ENCODE results near the gene LDLRAD3.
"Not testable (repeated sequence)": the region's sequence is repeated elsewhere in the genome, so short reads cannot be mapped to it uniquely, and the experiment has no call there.

Gene LDLRAD3

GRCh38 chr11:36164506-36165250 is 220.8 kb downstream of the LDLRAD3 start:
- no peak for DNase-seq (ENCODE audit: low read depth)

- DNase-seq (ENCODE audit: low read depth), result no peak
These were observed 221.9 kb downstream of the LDLRAD3 start for GRCh38 chr11:36165621-36166397.

GRCh38 chr11:36167073-36167472 is 223.2 kb downstream of the LDLRAD3 start:
- no peak for DNase-seq (ENCODE audit: low read depth)

- no peak for DNase-seq (ENCODE audit: low read depth)
These were observed 223.9 kb downstream of the LDLRAD3 start for GRCh38 chr11:36167729-36168128.

- no peak for DNase-seq (ENCODE audit: low read depth)
These were observed 234.0 kb downstream of the LDLRAD3 start for GRCh38 chr11:36177836-36178235.

- no peak for DNase-seq (ENCODE audit: low read depth)
These were observed 242.7 kb downstream of the LDLRAD3 start for GRCh38 chr11:36186340-36187175.

GRCh38 chr11:36187622-36188021 is 243.8 kb downstream of the LDLRAD3 start:
- DNase-seq (ENCODE audit: low read depth), result no peak

- not testable (repeated sequence) for DNase-seq (ENCODE audit: low read depth)
These were observed 245.9 kb downstream of the LDLRAD3 start for GRCh38 chr11:36189735-36190134.

GRCh38 chr11:36191941-36192340 is 248.1 kb downstream of the LDLRAD3 start:
- no peak for DNase-seq (ENCODE audit: low read depth)

- DNase-seq (ENCODE audit: low read depth), result no peak
These were observed 248.8 kb downstream of the LDLRAD3 start for GRCh38 chr11:36192425-36193289.

GRCh38 chr11:36193290-36193619 is 249.4 kb downstream of the LDLRAD3 start:
- DNase-seq (ENCODE audit: low read depth), result no peak

- DNase-seq (ENCODE audit: low read depth), result no peak
These were observed 249.9 kb downstream of the LDLRAD3 start for GRCh38 chr11:36193721-36194120.

GRCh38 chr11:36195496-36196354 is 251.9 kb downstream of the LDLRAD3 start:
- no peak for DNase-seq (ENCODE audit: low read depth)

GRCh38 chr11:36196411-36196998 is 252.6 kb downstream of the LDLRAD3 start:
- no peak for DNase-seq (ENCODE audit: low read depth)

GRCh38 chr11:36201411-36201810 is 257.5 kb downstream of the LDLRAD3 start:
- no peak for DNase-seq (ENCODE audit: low read depth)

- no peak for DNase-seq (ENCODE audit: low read depth)
These were observed 261.7 kb downstream of the LDLRAD3 start for GRCh38 chr11:36205536-36205935.

- DNase-seq (ENCODE audit: low read depth), result no peak
These were observed 266.7 kb downstream of the LDLRAD3 start for GRCh38 chr11:36210529-36210928.

GRCh38 chr11:36211761-36212430 is 268.0 kb downstream of the LDLRAD3 start:
- no peak for DNase-seq (ENCODE audit: low read depth)

- DNase-seq (ENCODE audit: low read depth), result no peak
These were observed 268.9 kb downstream of the LDLRAD3 start for GRCh38 chr11:36212564-36213392.

Measured in CMK (cell line).